Measurements from ENCODE around the gene NDFIP1. TPM values are rescaled to one million over a fixed set of nuclear protein-coding genes. Genes with fewer than 3 reads are reported as not detected.

The NDFIP1 gene
- total RNA-seq, 1 donor from 2014 or later: 16.8 TPM

- Histone ChIP-seq H3K36me3 (ENCODE audit: control insufficient read depth, insufficient read depth, low read length) (peaks cover 8% of the 10 kb centered on the region), H3K4me3 (ENCODE audit: low read depth, low read length) (no peak overlapping the region), H3K27me3 (ENCODE audit: control insufficient read depth, insufficient read depth, low read length) (no peaks in the 10 kb centered on the region)
- TF ChIP-seq CTCF (IDR thresholded peaks at IDR 0.05; ENCODE audit: insufficient read depth, low read length, severe bottlenecking): no peak
- no peak for DNase-seq (ENCODE audit: low read depth)
- no peak for FAIRE-seq
Measured at GRCh38 chr5:142133330-142134206, 25.0 kb downstream of the NDFIP1 start.

- TF ChIP-seq CTCF (IDR thresholded peaks at IDR 0.05; ENCODE audit: insufficient read depth, low read length, severe bottlenecking): no peak
- no peaks in the 10 kb centered on the region for H3K27me3 ChIP-seq (ENCODE audit: control insufficient read depth, insufficient read depth, low read length)
- H3K4me3 ChIP-seq (ENCODE audit: low read depth, low read length): no peak overlapping the region
- DNase-seq (ENCODE audit: low read depth) (no peak), FAIRE-seq (no peak)
- peaks cover 8% of the 10 kb centered on the region for H3K36me3 ChIP-seq (ENCODE audit: control insufficient read depth, insufficient read depth, low read length)
Measured at GRCh38 chr5:142134331-142135010, 25.9 kb downstream of the NDFIP1 start.

GRCh38 chr5:142141463-142141862 lies 32.9 kb downstream of the NDFIP1 start:
- TF ChIP-seq CTCF (IDR thresholded peaks at IDR 0.05; ENCODE audit: insufficient read depth, low read length, severe bottlenecking): no peak
- Histone ChIP-seq H3K27me3 (ENCODE audit: control insufficient read depth, insufficient read depth, low read length) (no peaks in the 10 kb centered on the region), H3K36me3 (ENCODE audit: control insufficient read depth, insufficient read depth, low read length) (peaks cover 13% of the 10 kb centered on the region), H3K4me3 (ENCODE audit: low read depth, low read length) (no peak overlapping the region)
- no peak for DNase-seq (ENCODE audit: low read depth)
- no peak for FAIRE-seq

- H3K36me3 ChIP-seq (ENCODE audit: control insufficient read depth, insufficient read depth, low read length): peaks cover 10% of the 10 kb centered on the region
- DNase-seq (ENCODE audit: low read depth) (peak; percentile 49), FAIRE-seq (no peak)
- no peaks in the 10 kb centered on the region for H3K27me3 ChIP-seq (ENCODE audit: control insufficient read depth, insufficient read depth, low read length)
- no peak overlapping the region for H3K4me3 ChIP-seq (ENCODE audit: low read depth, low read length)
- TF ChIP-seq CTCF (IDR thresholded peaks at IDR 0.05; ENCODE audit: insufficient read depth, low read length, severe bottlenecking): peak; percentile 28
Measured at GRCh38 chr5:142143878-142144277, 35.3 kb downstream of the NDFIP1 start.

GRCh38 chr5:142145106-142145900 lies 36.7 kb downstream of the NDFIP1 start:
- peak; percentile 70 for TF ChIP-seq CTCF (IDR thresholded peaks at IDR 0.05; ENCODE audit: insufficient read depth, low read length, severe bottlenecking)

More at GRCh38 chr5:142145106-142145900, 36.7 kb downstream of the NDFIP1 start:
- peaks cover 10% of the 10 kb centered on the region for H3K36me3 ChIP-seq (ENCODE audit: control insufficient read depth, insufficient read depth, low read length)
- FAIRE-seq (no peak), DNase-seq (ENCODE audit: low read depth) (peak; percentile 66)
- no peak overlapping the region for H3K4me3 ChIP-seq (ENCODE audit: low read depth, low read length)
- H3K27me3 ChIP-seq (ENCODE audit: control insufficient read depth, insufficient read depth, low read length): no peaks in the 10 kb centered on the region

Measured in bronchial epithelial cell (primary cell).